Keratinocyte (primary cell): ENCODE results near the gene SRSF12. TPM values are rescaled to one million over a fixed set of nuclear protein-coding genes. Genes with fewer than 3 reads are reported as not detected.

Experiments used
- DNase-seq: peaks from one replicate; pipeline ENCODE4 v3.0.0-alpha.2; 2011; ENCODE audit warnings: low read depth, missing footprints, low spot score
- FAIRE-seq: peaks from 2 replicates; lab custom pipeline; 2011; peaks lifted over from hg19 to GRCh38; lab: Jason Lieb, UNC
- H2AFZ ChIP-seq: 2 replicates; pipeline ENCODE4 v1.6.0; 2012; ENCODE audit warnings: low read length, control low read depth, inconsistent platforms; ENCODE audit not compliant: control insufficient read depth
- H3K27ac ChIP-seq: 2 replicates; pipeline ENCODE4 v1.5.1; 2011; ENCODE audit warnings: low read length; ENCODE audit not compliant: control insufficient read depth, insufficient read depth
- H3K27me3 ChIP-seq: 3 replicates; pipeline ENCODE4 v1.6.0; 2011; ENCODE audit warnings: low read length; ENCODE audit not compliant: control insufficient read depth, insufficient read depth; ENCODE audit errors: extremely low read depth
- H3K36me3 ChIP-seq, 2 experiments: 2 replicates in 1 of 2; 3 replicates in 1 of 2; pipeline ENCODE4 v1.5.1; 2011; ENCODE audit warnings: low read length in 2 of 2, mild to moderate bottlenecking in 1 of 2; ENCODE audit not compliant: control insufficient read depth in 2 of 2, insufficient read depth in 2 of 2; ENCODE audit errors: extremely low read depth in 1 of 2
- H3K4me1 ChIP-seq: 3 replicates; pipeline ENCODE4 v1.5.1; 2011; ENCODE audit warnings: low read length; ENCODE audit not compliant: control insufficient read depth, insufficient read depth; ENCODE audit errors: extremely low read depth
- H3K4me2 ChIP-seq: 3 replicates; pipeline ENCODE4 v1.6.0; 2011; ENCODE audit warnings: low read depth, low read length; ENCODE audit not compliant: control insufficient read depth, insufficient read depth; ENCODE audit errors: extremely low read depth
- H3K4me3 ChIP-seq, 3 experiments: fragments of 200-600 bp in 1 of 3; sonication (generic) in 1 of 3; 2 replicates in 2 of 3; 3 replicates in 1 of 3; pipeline ENCODE4 v1.5.1; 2011 to 2016; ENCODE audit warnings: low read length in 3 of 3, mild to moderate bottlenecking in 3 of 3, control low read depth in 2 of 3, inconsistent platforms in 1 of 3, low read depth in 1 of 3, mixed read lengths in 1 of 3, mixed run types in 1 of 3, moderate library complexity in 1 of 3; ENCODE audit not compliant: control insufficient read depth in 2 of 3, insufficient read depth in 2 of 3; ENCODE audit errors: extremely low read depth in 1 of 3
- H3K79me2 ChIP-seq: 2 replicates; pipeline ENCODE4 v1.6.0; 2012; ENCODE audit warnings: low read length; ENCODE audit not compliant: control insufficient read depth, insufficient read depth
- H3K9ac ChIP-seq: 3 replicates; pipeline ENCODE4 v1.6.0; 2011; ENCODE audit warnings: low read length; ENCODE audit not compliant: control insufficient read depth, insufficient read depth; ENCODE audit errors: extremely low read depth
- H3K9me1 ChIP-seq: 3 replicates; pipeline ENCODE4 v1.6.0; 2011; ENCODE audit warnings: low read length; ENCODE audit not compliant: control insufficient read depth, insufficient read depth; ENCODE audit errors: extremely low read depth
- H3K9me3 ChIP-seq: 2 replicates; pipeline ENCODE4 v1.5.1; 2012; ENCODE audit warnings: low read depth, low read length; ENCODE audit not compliant: control insufficient read depth
- H4K20me1 ChIP-seq: 3 replicates; pipeline ENCODE4 v1.6.0; 2011; ENCODE audit warnings: low read length; ENCODE audit not compliant: control insufficient read depth, insufficient read depth; ENCODE audit errors: extremely low read depth
- CTCF ChIP-seq, 3 experiments: IDR thresholded peaks in 1 of 3; conservative IDR thresholded peaks in 1 of 3; optimal IDR thresholded peaks in 1 of 3; 2 replicates in 2 of 3; 3 replicates in 1 of 3; pipeline versions ENCODE3 to v1.5.1; 2011; ENCODE audit warnings: low read length in 3 of 3, mild to moderate bottlenecking in 3 of 3, moderate library complexity in 2 of 3, control low read depth in 1 of 3, inconsistent platforms in 1 of 3; ENCODE audit not compliant: insufficient read depth in 2 of 3; ENCODE audit errors: extremely low read depth in 1 of 3
- EZH2 ChIP-seq: IDR thresholded peaks from one replicate; pipeline ENCODE4 v1.6.1; 2012; ENCODE audit warnings: inconsistent platforms, mild to moderate bottlenecking, low read length, moderate library complexity
- dilution Hi-C: fragments of 300-500 bp; cut with MboI; formaldehyde crosslinking; loops from one replicate; pipeline ENCODE4 v1.7.0; 2020; ENCODE audit warnings: low sequenced_read_pairs; ENCODE audit not compliant: extremely low pct_ligation_motif_present
- polyA plus RNA-seq, 5 experiments: library from polyadenylated mRNA; depleted of rRNA in 3 of 5; stranded (reverse) in 3 of 5; stranded (forward) in 1 of 5; unstranded in 1 of 5; fragments of >200 nt; gene quantifications; 1 replicate in 1 of 5; 2 replicates in 3 of 5; 3 replicates in 1 of 5; pipeline versions ENCODE4 v1.2.1 to v1.2.3, GENCODE V29; 2011 to 2012; ENCODE audit warnings: missing spikeins in 2 of 5, low read depth in 1 of 5, low replicate concordance in 1 of 5

Gene SRSF12
- polyA plus RNA-seq, 1 donor (not counting 4 experiments of a cell fraction or from before 2014, with no cell fraction given), result 0.28 TPM

- DNase-seq (no peak), FAIRE-seq (no peak)
- no peak overlapping the region for H3K4me3 ChIP-seq
- H3K9me1 ChIP-seq, result no peaks in the 10 kb centered on the region
- TF ChIP-seq EZH2, result no peak
- TF ChIP-seq CTCF (optimal IDR thresholded peaks at IDR 0.05 in 1 of 3, IDR thresholded peaks at IDR 0.05 in 1 of 3, conservative IDR thresholded peaks at IDR 0.05 in 1 of 3; ENCODE audit: extremely low read depth in 1 of 3, insufficient read depth in 2 of 3, low read length in 3 of 3), result no peak
- no peak overlapping the region for H3K27ac ChIP-seq
- H3K9me3 ChIP-seq, result no peaks in the 10 kb centered on the region
- H3K27me3 ChIP-seq, result no peaks in the 10 kb centered on the region
- H3K79me2 ChIP-seq, result no peaks in the 10 kb centered on the region
- no peaks in the 10 kb centered on the region for H3K36me3 ChIP-seq
- H3K9ac ChIP-seq, result no peak overlapping the region
- H2AFZ ChIP-seq, result no peak overlapping the region
- H3K4me2 ChIP-seq, result no peak overlapping the region
- H4K20me1 ChIP-seq, result no peaks in the 10 kb centered on the region
- no peaks in the 10 kb centered on the region for H3K4me1 ChIP-seq
- dilution Hi-C loops, result no loop called here
Observed at GRCh38 chr6:89133981-89134380, 16.1 kb upstream of the SRSF12 start.

GRCh38 chr6:89132057-89132456 is 14.2 kb upstream of the SRSF12 start:
- Histone ChIP-seq H3K4me3 (no peak overlapping the region), H2AFZ (no peak overlapping the region), H4K20me1 (no peaks in the 10 kb centered on the region), H3K27me3 (no peaks in the 10 kb centered on the region), H3K36me3 (no peaks in the 10 kb centered on the region), H3K9ac (no peak overlapping the region), H3K9me1 (no peaks in the 10 kb centered on the region), H3K79me2 (no peaks in the 10 kb centered on the region), H3K9me3 (no peaks in the 10 kb centered on the region), H3K4me1 (no peaks in the 10 kb centered on the region), H3K27ac (no peak overlapping the region), H3K4me2 (no peak overlapping the region)
- FAIRE-seq, result no peak
- dilution Hi-C loops, result no loop called here
- TF ChIP-seq EZH2 (no peak), CTCF (optimal IDR thresholded peaks at IDR 0.05 in 1 of 3, IDR thresholded peaks at IDR 0.05 in 1 of 3, conservative IDR thresholded peaks at IDR 0.05 in 1 of 3; ENCODE audit: extremely low read depth in 1 of 3, insufficient read depth in 2 of 3, low read length in 3 of 3) (no peak)
- no peak for DNase-seq
